GM18873 (cell line): ENCODE results near the gene SURF1.
"Not testable (repeated sequence)": the region's sequence is repeated elsewhere in the genome, so short reads cannot be mapped to it uniquely, and the experiment has no call there.

Experiments
- ATAC-seq: cut with Tn5 transposase; IDR thresholded peaks from one replicate; pipeline ENCODE4 v1.9.1; 2021; ENCODE audit warnings: mild to moderate bottlenecking, moderate library complexity, moderate number of reproducible peaks; ENCODE audit not compliant: unreplicated experiment, low FRiP score

SURF1 gene

DNA sequence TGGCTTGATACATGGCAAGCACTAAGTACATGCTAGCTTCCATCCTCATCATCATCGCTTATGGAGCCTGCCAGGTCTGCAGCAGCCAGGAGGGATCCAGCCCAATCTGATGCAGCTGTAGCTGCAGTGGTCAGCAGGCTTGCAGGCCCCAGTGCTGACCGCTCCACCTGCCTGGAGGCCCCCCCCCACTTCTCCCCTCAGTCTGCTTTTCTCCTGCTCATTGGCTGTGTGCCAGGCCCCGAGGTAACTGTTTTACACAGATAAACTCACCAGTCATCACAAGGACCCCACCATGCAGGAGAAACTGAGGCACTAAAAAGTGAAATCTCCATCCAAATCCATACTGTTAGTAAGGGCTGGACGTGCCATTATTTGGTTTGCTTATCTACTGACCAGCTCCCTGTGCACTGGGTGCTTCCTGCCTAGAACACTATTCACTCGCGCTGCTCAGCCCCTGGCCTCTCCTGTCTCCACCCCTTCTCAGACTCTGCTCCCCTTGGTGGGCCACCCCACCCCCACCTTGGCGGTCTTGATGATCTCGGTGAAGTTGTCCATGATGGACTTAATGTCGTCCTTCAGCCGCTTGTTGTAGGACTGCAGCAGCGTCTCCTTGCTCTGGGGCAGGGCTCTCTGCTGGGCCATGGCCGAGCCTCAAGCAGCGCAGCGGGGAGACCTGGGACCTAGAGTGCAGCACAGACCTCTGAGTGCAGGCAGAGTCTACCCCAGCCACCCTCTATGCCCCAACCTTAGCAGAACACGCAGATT lies 10.1 kb downstream of the SURF1 start:
- no peak for ATAC-seq

DNA sequence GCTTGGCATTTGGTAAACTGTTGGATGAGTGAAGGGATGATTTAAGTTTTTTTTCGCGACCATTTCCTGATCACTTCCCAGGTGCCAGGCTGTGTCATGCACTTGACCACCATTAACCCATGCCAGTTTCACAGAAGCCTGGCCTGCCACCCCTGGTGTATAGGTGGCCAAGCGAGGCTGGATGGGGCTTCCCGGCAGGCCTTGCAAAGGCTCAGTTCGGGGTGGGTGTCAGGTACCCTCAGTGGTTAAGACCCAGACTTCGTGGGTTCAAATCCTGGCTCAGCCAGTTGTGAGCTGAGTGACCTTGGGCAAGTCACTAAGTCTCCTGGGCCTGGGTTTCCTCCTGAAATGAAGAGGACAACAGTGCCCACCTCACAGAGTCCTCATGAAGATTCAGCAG lies 10.7 kb downstream of the SURF1 start:
- ATAC-seq = no peak

DNA sequence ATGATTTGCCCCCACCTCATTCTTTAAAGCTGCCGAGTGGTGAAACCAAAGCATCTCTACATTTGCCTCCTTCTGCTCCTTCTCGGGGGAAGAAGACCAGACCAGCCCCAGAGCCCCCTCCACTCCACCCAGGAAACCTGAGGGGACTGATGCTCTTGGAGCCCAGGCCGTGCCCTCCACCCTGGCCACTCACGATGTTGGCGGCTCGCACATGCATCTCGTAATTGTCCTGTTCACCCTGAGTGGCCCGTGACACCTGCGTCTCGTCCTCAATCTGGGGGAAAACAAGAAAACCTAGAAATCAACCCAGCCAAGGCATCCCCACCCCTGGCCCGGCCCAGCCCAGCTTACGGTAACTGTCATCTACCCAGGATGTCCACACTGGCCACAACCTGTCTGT lies 11.3 kb downstream of the SURF1 start:
- ATAC-seq = no peak

DNA sequence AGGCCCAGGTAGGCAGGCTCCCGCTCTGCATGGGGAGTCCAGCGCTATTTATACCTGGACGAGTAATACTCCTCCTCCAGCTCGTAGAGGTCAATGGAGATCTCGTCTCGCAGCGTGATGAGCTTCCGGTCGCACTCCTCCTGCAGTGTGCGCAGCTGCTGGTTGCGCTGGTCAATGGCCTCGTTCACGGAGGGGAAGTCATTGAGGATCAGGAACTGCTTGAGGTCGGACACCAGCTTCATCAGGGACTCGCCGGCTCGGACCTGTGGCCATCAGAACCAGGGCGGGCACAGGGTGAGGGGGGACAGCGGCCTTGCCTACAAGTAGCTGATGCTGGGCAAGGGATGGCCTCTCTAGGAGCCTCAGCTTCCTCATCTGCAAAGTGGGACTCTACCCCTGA lies 12.2 kb downstream of the SURF1 start:
- ATAC-seq = no peak

DNA sequence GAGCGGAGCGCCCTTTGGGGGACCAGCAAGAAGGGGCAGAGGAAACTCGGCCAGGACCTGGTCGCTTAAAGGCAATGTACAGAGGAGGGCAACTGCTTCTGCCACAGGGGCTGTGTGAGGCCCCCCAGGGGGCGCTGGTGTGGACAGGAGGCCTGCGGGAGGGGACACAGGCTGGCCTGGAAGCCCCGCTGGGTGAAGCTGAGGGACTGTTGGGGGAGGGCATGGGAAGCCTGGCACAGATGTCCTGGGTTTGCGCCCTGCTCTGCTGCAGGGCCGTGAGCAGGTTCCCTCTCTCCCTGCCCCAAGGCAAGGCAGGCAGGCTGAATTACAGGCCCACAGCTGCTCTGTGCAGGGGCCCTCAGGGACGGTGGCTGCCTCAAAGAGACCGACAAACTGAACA lies 13.7 kb downstream of the SURF1 start:
- no peak for ATAC-seq

DNA sequence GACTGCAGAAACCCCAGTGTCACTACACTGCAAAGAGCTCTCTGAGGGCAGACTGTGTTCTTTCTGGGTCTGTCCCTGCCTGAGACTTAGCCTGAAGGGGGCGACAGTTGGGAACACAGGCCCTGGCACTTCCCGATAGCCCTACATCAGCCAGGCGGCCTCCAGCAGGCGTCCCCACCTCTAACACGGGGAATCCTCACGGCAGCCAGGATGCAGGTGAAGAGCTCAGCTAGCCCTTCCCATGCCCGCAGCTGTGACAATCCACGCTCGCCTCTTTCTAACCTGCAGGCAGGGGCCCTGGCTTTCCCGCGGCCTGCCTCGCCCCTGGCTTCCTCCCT lies 14.2 kb downstream of the SURF1 start:
- no peak for ATAC-seq

DNA sequence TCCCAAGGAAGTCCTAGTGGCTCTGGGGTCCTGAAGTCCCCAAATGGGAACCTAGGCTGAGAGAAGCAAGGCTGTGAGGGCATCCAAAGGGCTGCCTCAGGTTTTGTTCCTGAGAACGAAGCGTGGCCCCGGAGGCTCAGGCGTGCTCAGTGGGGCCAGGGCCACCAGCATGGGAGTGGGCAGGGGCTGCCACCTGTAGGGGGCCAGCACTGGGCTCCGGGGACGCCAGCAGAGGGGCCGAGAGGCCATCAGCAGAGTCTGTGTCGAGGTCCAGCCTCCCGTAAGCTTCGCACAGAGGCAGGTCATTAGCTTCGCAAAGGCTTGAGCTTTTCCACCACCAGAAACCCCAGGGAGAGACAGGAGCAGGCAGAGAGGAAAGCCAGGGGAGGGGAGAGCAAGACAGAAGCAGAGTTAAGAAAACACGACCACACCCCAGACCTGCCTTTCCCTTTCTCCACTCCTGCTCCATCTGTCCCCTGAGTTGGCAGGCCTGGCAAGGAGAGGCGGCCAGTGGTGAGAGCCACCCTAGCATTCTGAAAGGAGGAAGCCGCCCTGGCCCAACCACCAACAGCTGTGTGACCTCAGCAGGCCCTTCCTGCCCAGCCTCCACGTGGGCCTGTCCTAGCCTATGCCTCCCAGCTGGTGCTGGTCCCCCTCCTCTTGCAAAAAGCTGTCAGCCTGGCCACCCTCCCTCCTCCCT lies 14.8 kb downstream of the SURF1 start:
- ATAC-seq = no peak

DNA sequence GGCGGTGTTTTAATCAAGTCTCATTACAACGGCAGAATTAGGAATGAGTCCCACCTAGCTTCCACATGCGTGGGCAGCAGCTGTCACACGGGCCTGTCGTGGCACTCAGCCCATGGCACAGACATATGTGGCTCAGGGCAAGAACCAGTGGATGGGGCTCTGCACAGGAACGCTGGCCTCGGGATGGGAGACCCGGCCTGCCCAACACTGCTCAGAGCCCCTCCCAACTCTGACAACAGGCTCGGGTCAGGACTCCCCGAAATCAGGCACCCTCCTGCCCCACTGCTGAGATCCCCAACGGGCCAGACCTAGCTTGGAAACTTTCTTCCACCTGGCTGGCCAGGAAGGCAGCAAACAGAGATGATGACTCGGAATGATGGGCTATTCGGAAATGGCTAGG lies 15.4 kb downstream of the SURF1 start:
- ATAC-seq = no peak

DNA sequence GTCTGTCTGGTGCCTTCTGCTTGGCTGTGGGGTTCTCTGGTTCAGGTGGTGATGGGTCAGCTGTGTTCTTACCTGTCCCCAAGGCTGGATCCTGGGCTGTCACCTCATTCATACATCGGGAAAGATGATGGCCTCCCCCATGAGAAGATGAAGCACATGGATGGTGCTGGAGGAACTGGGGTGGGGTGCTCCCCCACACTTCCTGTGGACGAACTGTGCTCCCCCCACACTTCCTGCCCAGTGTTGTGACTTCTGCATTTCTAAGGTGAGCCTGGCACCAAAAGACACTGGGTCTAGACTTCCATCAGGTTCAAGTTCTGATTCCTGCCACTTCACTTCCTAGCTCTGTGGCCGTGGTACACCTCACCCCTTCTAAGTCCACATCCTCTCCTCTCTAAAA lies 16.0 kb downstream of the SURF1 start:
- no peak for ATAC-seq

DNA sequence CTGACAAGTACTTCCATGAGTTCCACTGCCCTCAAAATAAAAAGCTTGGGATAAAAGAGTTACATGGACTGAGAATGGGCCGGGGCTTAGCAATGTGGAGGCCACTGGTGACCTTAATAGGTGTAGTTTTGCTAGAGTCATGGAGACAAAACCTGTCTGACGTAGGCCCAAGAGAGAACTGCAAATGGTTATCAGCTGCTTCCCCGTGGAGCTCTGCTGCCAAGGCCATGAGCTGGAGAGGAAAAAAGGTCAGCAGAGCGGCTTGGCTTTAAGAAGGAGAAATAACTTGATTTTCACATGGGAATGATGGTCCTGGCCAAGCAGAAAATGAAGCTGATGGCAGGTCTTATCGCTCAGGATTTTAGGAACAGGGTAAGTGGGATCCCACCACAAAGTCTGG lies 16.6 kb downstream of the SURF1 start:
- no peak for ATAC-seq

DNA sequence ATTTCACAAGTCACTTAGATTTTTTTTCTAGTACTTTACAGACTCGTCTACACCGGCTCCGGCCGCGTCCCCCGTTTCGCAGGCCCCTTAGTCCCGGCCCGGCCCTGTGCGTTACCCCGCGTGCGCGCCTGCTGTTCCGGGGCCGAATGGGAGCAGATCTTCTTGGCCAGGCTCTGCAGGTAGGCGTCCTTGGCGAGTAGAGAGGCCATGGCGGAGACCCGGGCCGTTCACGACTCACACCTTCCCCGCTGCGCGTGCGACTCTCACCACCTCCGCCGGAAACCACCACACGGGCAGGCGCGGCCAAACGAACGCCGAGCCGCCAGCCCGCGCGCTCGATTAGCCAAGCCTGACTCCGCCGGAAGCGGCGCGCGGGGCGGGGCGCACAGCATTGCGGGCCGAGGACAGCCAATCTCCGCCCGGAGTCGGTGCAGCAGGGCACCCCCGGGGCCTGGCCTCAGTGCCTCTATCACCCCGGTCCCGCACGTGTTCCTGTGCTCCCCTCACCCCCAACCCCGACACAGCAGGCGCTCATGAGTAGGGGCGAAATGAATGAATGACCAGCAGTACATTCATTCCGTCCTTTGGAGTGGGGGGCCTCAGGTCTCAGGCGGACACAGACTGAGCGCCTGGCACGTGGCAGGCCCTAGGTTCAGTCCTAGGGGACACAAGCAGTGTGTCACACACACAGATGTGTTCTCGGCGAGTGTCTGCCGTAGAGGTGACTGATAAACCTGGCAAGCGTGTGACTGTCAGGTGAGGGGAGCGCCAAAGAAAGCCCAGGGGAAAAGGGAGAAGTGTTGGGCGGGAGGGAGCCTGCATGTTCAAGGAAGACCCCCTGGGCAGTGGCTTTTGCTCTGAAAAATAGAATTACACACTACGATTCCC lies 20.1 kb downstream of the SURF1 start, which contains the start of gene SURF6:
TSS of gene SURF6 (minus strand) at position 265 of the 888 bp plus-strand sequence. CDS start at position 209, 56 bp downstream.
- peak; percentile 73 for ATAC-seq

DNA sequence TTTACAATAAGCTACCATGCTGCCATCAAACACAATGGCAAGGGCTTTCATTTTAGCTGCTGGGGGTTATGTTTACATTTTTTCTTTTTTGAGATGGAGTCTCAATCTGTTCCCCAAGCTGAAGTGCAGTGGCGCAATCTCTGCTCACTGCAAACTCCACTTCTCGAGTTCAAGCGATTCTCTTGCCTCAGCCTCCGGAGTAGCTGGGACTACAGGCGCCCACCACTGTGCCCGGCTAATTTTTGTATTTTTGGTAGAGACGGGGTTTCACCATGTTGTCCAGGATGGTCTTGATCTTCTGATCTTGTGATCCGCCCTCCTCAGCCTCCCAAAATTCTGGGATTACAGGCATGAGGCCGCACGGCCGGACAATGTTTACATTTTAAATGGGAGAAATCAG lies 21.4 kb downstream of the SURF1 start:
- not testable (repeated sequence) for ATAC-seq

DNA sequence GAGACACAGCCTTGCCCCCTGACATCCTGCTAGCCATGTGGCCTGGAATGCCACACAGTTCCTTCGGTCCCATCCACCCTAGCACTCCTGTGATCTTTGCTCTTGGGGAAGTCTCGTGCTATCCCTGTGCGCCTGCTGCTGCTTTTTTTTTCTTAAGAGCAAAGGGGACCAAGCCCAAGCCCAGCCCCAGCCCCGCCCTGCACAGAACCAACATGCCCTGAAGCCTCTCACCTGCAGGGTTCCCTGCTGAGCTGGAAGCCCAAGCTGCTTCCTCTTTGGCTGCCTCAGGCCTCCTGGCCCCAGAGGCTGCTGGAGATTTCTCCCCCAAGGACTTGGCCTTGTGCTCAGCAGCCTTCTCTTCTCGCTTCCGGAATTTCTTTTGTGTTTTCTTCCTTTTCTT lies 22.1 kb downstream of the SURF1 start:
- ATAC-seq = no peak

DNA sequence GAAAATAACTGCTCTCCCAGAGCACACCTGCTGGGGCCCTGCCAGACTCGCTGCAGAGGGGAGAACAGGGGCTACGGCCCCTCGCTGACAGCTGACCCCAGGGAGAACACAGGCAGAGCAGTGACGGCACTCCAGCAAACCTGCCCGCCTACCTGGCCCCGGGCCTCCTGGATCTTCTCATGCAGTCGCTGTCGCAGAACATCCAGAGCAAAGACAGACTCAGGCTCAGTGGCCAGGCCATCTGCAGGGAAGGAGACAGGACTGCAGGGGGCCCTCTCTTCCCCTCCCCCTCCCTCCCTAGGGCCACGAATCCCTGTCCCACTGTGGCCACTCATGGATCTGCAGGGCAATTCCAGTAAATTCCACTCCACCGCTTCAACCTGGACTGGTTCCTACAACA lies 22.7 kb downstream of the SURF1 start:
- ATAC-seq = no peak

DNA sequence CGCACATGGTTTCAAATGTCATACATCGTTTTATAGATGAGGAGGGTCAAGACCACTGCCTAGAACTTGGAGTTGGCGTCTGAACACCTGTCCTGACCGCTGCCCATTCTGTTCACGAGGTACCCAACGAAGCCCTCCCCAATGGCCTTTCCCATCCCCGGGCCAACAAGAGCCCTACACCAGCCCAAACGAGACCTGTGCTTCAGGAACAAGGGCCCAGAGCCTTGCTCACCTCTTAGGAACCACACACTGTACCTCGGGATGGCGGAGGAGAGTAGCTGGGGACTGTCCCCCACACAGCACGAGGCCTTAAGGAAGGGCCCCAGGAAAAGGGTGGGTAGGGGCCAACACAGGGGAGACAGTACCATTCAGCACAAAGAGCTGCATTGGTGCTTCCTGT lies 23.3 kb downstream of the SURF1 start:
- no peak for ATAC-seq

DNA sequence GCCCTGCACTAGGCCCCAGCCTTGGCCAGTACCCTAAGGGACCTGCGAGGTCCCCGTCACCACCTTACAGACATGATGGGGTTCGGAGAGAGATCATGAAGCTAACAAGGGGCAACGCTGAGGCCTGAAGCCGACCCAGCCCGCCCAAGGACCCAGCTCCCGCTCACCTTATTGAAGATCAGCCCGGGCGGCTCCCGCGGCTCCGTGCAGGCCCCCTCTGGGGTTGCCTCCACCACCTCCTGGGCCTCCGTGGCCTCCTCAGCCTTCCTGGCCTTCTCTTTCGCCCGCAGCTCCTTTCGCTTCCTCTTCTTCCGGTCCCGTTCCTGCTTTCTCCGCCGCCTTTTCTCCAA lies 23.9 kb downstream of the SURF1 start:
- no peak for ATAC-seq

DNA sequence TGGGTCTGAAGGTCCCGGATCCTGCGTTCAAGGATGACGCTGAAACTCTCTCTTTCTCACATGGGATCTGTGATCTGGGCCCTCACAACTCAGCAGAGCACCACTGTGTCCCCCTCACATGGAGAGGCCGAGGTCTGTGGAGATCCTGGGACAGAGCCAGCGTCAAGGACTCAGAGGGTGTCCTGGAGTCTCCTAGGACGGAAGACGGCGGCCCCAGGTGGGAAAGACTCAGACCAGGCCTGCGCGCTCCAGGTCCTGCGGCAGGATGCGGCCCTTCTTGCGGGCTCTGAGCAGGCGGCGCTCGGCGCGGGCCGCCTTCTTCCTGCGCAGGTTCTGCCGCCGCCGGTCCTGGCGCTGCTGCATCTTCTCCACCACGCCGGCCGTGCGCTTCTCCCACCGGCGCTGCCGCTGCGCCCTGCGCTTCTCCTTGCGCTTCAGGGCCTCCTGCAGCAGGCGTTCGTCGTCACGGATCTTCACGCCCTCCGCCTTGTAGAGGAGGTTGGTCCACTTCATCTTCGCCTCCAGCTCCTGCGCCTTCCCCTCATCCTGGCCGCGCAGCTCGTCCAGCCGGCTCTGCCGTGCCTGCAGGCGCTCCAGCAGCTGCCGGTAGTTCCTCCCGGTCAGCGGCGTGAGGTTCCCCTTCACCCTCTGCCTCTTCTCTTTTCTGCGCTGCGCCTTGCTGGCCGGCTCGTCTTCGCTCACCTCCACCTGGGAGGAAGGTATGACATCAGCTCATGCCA lies 24.5 kb downstream of the SURF1 start:
- ATAC-seq = no peak

DNA sequence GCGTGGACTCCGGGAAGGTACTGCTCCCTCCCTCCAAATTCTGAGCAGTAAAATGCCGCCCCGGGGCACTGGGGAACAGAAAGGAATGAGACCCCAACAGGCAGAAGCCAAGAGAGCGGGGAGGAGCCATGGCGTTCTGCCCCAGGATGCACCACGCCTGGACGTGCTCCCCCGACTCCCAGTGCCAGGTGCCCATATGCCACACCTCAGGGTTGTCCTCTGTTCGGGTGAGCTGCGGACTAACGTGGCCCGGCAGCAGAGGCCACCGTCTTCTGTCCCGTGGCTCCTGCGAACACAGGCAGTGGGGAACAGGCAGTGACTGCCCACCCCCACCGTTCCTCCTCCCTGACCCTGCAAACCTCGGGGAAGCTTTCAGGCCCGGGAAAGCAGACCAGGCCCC lies 25.1 kb downstream of the SURF1 start:
- ATAC-seq = no peak

DNA sequence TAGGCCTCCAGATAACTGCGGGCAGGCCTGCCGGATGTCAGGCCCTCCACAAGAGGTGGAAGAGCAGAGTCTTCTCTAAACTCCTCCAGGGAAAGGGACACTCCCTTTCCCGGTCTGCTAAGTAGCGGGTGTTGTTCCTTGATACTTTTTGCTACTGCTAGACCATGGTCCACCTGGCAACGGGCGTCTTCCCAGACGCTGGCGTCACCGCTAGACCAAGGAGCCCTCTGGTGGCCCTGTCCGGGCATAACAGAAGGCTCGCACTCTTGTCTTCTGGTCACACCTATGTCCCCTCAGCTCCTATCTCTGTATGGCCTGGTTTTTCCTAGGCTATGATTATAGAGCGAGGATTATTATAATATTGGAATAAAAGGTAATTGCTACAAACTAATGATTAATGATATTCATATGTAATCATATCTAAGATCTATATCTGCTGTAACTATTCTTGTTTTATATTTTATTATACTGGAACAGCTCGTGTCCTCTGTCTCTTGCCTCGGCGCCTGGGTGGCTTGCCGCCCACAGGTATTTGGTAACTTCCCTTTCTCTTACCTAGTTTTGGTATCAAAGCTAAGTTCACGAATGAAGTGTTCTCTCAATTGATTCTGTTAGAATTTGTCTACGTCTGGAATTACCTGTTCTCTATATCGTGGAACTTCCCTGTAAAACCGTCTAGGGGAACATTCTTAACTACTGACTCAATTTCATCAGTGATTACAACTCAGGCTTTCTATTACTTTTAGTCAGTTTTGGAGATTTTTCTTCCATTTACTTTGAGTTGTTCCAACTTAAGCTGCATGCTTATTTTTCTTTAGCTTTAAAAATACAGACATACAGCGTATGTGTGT lies 26.8 kb downstream of the SURF1 start:
- ATAC-seq = not testable (repeated sequence)
